Measurements from ENCODE around the gene C1GALT1C1. TPM values are rescaled to one million over a fixed set of nuclear protein-coding genes. Genes with fewer than 3 reads are reported as not detected.

C1GALT1C1 gene
- total RNA-seq: 10 to 100 TPM; 26.8 to 30.1 TPM

- peak within 1 kb of the TSS; percentile 82 to 93 for H3K27ac ChIP-seq
- ATAC-seq (ENCODE audit: insufficient number of reproducible peaks, low FRiP score, low read depth): peak; percentile 97
- H3K4me1 ChIP-seq (ENCODE audit: control insufficient read depth in 1 of 2, low read depth in 2 of 2): peaks cover 0 to 6% of the 10 kb centered on the region in 2 donors
- DNase-seq (ENCODE audit: low spot score): peak; percentile 55
- no peak for TF ChIP-seq CTCF (IDR thresholded peaks at IDR 0.05)
- peak within 1 kb of the TSS; percentile 76 for H3K4me3 ChIP-seq
- no peaks in the 10 kb centered on the region for H3K27me3 ChIP-seq (replicated peaks; ENCODE audit: insufficient read depth)
- no peaks in the 10 kb centered on the region for H3K9me3 ChIP-seq
- no peaks in the 10 kb centered on the region for H3K36me3 ChIP-seq
Observed at GRCh38 chrX:120629667-120630537, at the start of gene C1GALT1C1. Gene C1GALT1C1, minus strand, starts transcription at chrX:120630054. Its CDS starts 2,888 bp downstream, at chrX:120627166.

GRCh38 chrX:120677004-120677652 lies 47.3 kb upstream of the C1GALT1C1 start:
- Histone ChIP-seq H3K27ac (no peak overlapping the region), H3K27me3 (replicated peaks; ENCODE audit: insufficient read depth) (no peaks in the 10 kb centered on the region), H3K4me1 (ENCODE audit: control insufficient read depth in 1 of 2, low read depth in 2 of 2) (peaks cover under 1 to 14% of the 10 kb centered on the region in 2 donors), H3K36me3 (no peaks in the 10 kb centered on the region), H3K4me3 (no peak overlapping the region), H3K9me3 (no peaks in the 10 kb centered on the region)
- DNase-seq (ENCODE audit: low spot score) (no peak), ATAC-seq (ENCODE audit: insufficient number of reproducible peaks, low FRiP score, low read depth) (no peak)
- TF ChIP-seq CTCF (IDR thresholded peaks at IDR 0.05): no peak

- Histone ChIP-seq H3K27me3 (replicated peaks; ENCODE audit: insufficient read depth) (no peaks in the 10 kb centered on the region), H3K27ac (peak overlapping the region; percentile 78 to 82), H3K4me3 (no peak overlapping the region), H3K9me3 (no peaks in the 10 kb centered on the region), H3K36me3 (no peaks in the 10 kb centered on the region), H3K4me1 (ENCODE audit: control insufficient read depth in 1 of 2, low read depth in 2 of 2) (peaks cover 4 to 23% of the 10 kb centered on the region in 2 donors)
- ATAC-seq (ENCODE audit: insufficient number of reproducible peaks, low FRiP score, low read depth) (no peak), DNase-seq (ENCODE audit: low spot score) (no peak)
- TF ChIP-seq CTCF (IDR thresholded peaks at IDR 0.05): no peak
Observed at GRCh38 chrX:120672841-120673530, 43.1 kb upstream of the C1GALT1C1 start.

- no peak overlapping the region for H3K4me3 ChIP-seq
- H3K27ac ChIP-seq: peak overlapping the region; percentile 78 to 82
- TF ChIP-seq CTCF (IDR thresholded peaks at IDR 0.05): no peak
- H3K36me3 ChIP-seq: no peaks in the 10 kb centered on the region
- peak; percentile 3 for DNase-seq (ENCODE audit: low spot score)
- H3K27me3 ChIP-seq (replicated peaks; ENCODE audit: insufficient read depth): no peaks in the 10 kb centered on the region
- H3K9me3 ChIP-seq: no peaks in the 10 kb centered on the region
- H3K4me1 ChIP-seq (ENCODE audit: control insufficient read depth in 1 of 2, low read depth in 2 of 2): peaks cover 4 to 23% of the 10 kb centered on the region in 2 donors
- ATAC-seq (ENCODE audit: insufficient number of reproducible peaks, low FRiP score, low read depth): peak; percentile 86
Observed at GRCh38 chrX:120672389-120672788, 42.5 kb upstream of the C1GALT1C1 start.

GRCh38 chrX:120671963-120672362 lies 42.1 kb upstream of the C1GALT1C1 start:
- H3K36me3 ChIP-seq: no peaks in the 10 kb centered on the region
- no peak for DNase-seq (ENCODE audit: low spot score)
- H3K27me3 ChIP-seq (replicated peaks; ENCODE audit: insufficient read depth): no peaks in the 10 kb centered on the region
- ATAC-seq (ENCODE audit: insufficient number of reproducible peaks, low FRiP score, low read depth): no peak
- no peaks in the 10 kb centered on the region for H3K9me3 ChIP-seq
- no peak overlapping the region for H3K4me3 ChIP-seq
- TF ChIP-seq CTCF (IDR thresholded peaks at IDR 0.05): no peak
- H3K27ac ChIP-seq: peak overlapping the region; percentile 70 to 78
- peaks cover 4 to 23% of the 10 kb centered on the region in 2 donors for H3K4me1 ChIP-seq (ENCODE audit: control insufficient read depth in 1 of 2, low read depth in 2 of 2)
